NCI-H510A (cell line): ENCODE data around the gene VIPR1.

Experiments used
- DNase-seq: peaks from one replicate; lab custom pipeline; 2025; lab: John Stamatoyannopoulos, UW

Gene VIPR1

DNA sequence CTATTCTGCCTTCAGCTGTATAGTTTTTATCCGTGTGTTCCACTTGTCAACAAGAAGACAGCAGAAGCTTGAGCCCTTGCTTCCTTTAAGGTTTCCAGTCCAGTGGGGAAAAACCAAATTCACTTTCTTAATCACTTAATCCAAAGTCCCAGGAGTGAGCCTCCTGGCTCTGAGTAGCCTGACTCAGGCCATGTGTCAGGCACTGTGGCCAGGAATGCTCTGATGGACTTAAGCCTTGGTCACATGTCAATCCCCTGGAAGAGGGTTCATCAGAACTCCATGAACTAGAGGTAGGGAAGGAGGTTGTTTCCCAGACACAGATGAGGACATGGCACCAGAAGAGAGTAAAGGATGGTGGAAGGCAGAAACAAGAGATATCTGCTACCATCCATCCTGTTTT lies 8.8 kb downstream of the VIPR1 start:
- no peak for DNase-seq

DNA sequence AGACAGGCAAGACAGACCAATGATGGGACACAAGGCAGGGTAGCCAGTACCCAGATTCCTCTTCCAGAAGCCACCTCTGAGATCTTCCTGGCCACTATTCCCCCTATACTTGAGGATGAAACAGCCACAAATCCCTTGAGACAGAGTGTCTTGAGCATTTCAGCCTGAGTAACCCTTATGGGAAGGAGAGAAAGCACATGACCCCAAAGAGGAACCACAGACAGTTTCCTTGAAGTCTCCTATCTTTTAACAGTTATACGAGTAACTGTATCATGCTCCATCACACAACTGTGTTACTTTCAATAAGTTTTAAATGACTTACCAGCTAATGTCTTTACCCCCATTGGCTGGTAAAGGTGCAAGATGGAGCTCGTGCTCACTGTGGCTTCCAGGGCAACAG lies 9.3 kb downstream of the VIPR1 start:
- no peak for DNase-seq

DNA sequence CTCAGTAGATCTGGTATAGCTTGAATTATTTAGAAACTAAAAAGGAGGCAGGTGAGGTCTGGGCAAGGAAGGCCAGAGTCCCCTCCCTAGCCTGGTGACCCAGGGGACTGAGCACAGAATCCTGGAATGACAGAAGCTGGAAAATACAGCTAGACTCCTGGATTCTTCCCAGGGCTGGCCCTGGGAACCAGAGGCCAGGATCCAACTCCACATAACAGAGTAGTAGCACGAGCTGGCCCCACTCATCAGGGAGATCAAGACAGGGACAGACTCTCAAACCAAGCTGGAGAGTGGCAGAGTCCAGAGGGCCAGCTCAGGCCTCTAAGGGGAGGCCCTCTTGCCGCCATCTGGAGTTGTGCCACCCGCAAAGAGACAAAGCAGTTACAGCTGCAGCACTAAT lies 10.7 kb downstream of the VIPR1 start:
- no peak for DNase-seq

DNA sequence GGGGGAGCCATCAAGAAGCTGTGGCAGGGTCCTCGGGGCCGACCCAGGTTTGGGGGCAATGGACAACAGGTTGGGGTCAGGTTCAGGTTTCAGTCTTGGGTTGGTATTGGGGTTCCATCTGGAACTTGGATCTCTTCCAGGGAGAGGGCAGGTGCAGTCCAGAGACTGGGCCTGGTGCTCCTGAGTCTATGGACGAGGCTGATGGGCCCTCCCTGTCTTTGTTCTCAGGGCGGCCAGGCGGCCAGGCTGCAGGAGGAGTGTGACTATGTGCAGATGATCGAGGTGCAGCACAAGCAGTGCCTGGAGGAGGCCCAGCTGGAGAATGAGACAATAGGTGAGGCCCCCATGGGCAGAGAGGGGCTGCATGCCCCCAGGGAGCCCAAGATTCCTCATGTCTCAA lies 11.1 kb downstream of the VIPR1 start:
- DNase-seq, result no peak

DNA sequence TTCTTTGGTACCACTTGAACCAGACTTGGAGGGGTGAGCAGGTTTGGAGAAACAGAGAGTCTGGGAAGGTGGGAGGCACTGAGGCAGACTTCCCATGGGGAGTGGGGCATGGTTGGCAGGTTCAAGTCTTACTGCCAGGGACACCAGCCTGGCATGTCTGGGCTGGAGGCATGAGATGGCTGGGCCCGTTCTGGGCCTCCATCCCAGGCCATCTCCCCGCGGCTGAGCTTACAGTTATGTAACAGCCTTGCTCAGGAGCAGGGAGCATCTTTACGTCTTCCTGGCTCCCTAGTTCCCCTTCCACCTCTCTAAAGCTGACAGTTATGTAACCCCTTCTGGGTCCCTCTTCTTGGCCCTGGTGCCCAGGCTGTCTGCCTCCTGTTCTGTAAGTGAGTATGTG lies 12.4 kb downstream of the VIPR1 start:
- no peak for DNase-seq

DNA sequence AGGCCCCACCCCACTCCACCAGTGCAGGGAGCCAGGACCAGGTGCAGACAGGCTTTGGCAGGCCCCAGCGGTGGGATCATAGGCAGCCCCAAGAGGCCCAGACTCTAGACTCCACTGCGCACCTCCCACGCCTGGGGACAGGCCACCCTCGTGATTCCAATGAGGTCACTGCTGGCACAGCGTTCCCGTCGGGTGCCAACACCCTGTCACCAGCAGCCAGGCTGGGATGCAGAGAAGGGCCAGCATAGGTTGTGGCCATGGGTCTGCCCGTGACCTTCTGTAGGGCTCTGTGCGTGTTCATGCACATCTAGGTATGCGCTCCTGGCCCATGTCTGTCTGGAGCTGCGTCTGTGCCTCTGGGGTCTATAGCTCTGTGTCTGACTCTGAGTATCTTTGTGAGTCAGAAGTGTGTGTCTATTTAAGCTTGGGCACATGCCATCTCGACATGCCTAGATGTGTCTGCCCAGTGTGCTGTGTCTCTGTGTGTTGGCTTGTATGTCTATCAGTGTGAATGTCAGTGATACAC lies 13.0 kb downstream of the VIPR1 start:
- no peak for DNase-seq

DNA sequence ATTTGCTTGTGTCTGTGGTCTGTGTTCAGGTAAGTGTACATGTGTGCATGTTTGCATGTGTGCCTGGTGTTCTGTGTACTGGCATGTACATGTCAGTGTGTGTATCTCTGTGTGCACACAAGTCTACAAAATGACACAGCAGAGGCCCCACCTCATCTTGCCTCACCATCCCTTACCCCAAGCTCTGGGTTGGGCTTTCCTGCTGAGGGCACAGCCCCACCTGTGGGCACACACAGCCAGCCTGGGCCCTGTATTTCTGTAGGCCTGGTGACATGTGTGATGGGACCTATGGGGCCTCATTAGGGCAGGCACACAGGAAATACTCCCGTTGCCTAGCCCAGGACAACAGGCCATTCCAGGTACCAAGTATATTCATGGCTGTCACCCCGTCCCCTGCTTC lies 13.5 kb downstream of the VIPR1 start:
- no peak for DNase-seq

DNA sequence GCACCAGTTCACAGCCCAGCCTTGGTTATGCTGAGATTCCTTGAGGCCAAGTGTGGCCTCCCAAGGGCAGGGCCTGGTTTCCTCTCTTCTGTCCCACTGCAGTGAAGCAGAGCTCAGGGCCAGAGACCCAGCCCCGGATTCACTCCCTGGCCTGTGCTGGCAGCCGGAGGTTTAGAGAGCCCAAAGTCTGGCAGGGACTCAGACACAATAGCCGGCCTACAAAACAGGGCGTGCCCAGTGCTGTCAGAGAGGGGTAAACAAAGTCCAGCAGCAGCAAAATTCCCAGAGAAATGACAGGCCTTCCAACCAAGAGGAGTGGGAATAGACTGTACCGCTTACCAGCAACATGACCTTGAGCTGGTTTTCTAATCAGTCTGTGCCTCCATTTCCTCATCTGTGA lies 14.0 kb downstream of the VIPR1 start:
- DNase-seq, result no peak

DNA sequence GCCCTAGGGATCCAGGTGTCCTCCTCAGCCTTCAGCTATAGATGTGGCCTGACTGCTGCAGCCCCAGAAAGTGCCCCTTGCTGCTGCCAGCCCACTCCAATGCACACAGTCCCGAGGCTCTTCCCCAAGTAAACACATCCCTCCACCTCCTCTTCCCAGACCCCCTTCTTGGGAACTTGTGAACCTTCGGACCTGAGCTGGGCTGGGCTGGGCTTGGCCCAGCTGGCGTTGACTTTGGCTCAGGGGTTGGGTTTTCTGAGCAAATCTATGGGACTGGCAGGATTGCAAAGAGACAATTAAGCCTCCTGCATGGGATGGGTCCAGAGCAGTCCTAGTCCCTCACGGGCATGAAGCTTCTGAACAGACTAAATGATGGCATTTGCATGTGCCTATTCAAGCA lies 14.7 kb downstream of the VIPR1 start:
- DNase-seq, result no peak

DNA sequence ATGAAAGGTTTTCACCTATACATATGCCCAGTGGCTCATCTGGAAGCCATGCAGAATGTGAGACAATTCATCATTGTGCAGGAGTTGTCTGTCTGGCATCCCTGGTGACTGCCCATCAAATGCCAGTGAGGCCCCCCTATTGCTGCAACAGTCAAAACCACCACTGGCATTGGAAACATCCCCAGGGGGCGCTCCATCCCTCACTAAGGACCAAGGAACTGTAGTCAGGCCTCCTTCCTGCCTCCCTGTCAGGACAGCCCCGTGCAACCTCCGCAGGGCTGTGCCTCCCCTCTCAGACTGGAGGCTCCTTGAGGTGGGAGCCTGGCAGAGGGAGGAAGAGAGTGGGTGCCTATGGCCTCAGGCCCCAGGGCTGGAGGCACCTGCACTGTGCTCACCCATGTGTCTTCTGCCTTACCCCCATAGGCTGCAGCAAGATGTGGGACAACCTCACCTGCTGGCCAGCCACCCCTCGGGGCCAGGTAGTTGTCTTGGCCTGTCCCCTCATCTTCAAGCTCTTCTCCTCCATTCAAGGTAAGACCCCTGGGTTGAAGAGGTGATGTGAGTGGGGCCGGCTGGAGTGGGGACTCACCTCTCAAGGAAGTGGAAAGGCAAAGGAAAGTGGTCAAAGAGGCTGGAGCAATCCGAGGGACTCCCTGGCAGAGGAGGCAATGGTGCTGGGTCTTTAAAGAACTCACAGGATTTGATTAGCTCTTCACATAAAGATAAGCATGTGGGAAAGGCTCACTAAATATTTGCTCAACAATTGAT lies 16.5 kb downstream of the VIPR1 start:
- DNase-seq, result no peak

DNA sequence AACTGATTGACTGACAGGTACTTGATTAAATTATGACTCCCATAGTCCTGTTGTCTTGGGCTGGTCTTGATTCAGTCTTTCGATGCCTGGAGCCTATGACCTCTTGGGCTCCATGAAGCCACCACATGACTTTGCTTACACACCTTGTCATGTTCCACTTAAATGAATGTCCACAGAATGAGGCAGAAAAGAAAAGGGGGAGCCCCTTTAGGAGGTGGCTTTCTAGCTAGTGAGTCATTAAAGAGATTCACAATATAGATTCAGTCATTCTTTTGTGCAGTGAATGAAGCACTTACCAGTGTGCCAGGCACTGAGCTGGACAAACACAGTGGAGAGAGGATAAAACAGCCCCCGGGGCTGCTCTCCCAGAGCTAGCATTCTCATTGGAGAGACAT lies 17.1 kb downstream of the VIPR1 start:
- DNase-seq, result no peak

DNA sequence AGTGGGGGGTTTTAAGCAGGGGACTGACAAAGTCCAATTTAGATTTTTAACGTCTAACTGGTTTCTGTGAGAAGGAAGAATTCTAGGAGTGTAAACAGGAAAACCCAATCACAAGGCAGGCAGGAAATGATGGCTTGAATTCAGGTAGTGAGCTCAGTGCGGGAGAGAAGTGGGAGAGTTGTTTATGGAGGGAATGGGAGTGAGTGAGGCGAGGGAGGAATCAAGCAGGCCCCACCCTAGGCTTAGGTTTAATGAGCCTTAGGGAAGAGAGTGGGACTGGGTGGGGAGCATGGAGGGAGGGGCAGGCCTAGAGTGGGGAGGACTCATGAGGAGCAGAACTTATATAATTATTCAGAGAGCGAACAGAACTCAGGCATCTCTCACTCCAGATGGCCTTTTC lies 17.9 kb downstream of the VIPR1 start:
- no peak for DNase-seq

DNA sequence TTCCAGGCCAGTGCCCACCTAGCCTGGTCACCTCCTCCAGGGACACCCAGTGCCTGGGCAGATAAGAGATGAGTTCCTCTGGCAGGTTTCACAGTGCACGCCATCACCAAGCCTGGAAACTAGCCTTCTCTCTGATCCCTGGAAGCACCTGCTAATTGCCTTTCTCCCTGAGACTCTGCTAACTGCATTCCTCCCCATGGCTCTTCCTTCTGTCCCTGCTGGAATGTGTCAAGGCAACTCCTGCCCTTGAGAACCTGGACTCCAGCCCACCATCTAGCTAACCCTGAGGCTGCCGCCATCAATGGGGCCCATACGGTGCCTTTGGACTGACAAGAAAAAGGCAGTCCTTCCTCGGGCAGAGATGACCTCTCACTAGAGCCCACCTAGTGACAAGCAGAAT lies 18.5 kb downstream of the VIPR1 start:
- DNase-seq, result no peak

DNA sequence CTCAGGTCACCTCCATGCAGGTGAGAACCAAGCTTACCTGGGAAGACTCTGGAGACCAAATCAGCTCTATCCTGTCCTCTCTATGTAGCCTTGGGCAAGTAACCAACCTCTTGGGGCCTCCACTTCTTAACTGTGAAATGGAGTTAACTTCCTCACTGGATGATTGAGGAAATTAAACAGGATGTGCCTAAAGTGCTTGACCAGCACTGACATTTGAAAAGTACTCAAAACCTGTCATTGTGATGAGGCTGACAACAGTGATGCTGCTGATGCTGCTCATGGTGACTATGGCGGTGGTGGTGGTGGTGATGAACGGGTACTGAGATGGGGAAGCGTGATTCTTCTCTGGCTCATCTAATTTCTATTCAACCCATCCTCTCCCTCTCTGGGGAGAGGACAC lies 22.3 kb downstream of the VIPR1 start:
- no peak for DNase-seq

DNA sequence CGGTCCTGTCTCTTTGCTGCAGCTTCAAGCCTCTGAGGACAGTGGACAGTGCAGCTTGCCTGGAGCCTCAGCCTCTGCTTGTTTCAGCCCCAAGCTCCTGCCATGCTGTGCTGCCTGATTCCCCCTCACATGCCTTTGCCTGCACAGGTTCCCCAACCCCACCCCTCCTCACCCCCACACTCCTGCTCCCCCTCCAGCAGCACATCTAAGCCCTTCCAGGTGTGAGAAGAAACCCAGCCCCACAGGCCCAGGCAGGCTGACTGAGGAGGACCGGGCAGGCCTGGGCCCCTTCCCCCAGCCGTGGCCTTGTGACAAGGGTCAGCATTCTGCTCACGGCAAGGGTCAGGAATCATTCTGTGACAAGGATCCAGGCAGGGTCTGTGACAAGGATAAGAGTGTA lies 22.8 kb downstream of the VIPR1 start:
- DNase-seq, result no peak

DNA sequence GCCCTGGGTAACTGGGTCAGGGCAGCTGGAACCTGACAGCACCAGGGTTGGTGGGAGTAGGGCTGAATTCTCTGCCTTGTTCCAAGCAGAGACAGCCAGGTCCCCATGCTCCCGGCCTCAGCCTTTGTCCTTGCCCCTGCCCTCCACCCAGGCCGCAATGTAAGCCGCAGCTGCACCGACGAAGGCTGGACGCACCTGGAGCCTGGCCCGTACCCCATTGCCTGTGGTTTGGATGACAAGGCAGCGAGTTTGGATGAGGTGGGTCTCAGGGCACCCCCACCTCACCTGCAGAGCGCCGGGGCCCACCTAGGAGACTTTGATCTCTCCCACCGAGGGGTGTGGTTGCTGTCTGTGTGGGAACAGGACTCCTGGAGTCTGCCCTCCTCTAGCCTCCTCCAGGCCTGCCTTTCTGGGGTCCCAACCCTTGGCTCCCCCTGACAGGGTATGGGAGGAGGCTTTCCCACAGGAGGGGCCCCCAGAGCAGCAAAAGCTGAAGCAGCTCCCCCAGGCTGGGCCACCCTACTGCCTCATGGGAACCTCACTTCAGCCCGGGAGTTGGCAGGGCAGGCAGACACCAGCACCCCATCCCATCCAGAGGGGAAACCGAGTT lies 23.4 kb downstream of the VIPR1 start:
- DNase-seq, result no peak

DNA sequence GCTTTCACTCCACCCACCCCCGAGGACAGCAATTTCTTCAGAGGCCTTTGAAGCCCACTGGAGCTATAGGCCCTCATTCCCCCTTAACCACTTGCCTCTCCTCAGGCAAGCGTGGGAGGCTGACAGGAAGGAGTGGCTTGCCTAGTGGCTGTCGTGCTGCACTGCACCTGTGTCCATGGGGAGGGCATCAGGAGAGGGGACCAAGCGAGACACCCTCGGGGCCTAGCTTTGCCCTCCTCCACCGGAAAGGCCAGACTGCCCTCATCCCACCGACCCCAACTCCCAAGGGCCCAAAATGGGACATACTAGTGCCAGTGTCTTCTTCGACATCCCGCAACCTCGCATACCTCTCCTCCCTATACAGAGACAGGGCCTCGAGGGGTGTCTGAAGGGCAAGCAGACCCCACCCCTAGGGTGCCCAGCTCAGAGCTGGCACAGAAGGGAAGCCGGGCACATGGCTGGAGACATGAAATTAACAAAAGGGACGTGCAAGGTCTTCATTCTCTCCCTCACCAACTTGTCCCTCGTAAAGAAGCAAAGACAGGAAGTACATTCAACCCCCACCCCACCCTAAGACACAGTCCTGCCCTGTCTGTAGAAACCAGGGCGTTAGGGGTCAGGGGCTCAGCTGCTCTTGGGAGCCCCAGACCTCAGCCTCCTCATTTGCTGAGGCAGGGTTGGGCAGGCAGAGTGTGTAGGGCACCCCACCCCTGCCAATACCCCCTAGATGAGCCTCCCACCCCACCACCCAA lies 24.3 kb downstream of the VIPR1 start:
- DNase-seq, result no peak

DNA sequence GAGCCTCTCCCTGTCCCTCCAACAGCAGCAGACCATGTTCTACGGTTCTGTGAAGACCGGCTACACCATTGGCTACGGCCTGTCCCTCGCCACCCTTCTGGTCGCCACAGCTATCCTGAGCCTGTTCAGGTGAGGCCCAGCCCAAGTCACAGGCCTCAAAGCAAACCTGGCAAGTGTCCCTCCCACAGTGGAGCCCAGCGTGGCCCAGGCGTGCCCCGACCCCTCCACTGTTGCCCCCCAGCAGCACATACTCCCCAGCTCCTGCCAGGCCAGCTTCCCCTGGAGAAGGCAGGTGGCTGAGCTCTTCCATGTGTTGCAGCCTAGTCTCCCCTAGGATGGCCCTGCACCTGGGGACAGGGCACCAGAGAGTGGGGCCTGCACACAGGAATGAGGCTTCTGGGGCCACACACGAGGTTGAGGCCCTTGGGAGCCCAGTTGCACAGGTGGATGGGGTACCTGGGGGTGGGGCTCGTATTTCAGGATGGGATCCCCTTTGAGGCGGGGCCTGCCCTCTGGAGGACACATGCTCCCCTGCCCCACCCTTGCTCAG lies 25.0 kb downstream of the VIPR1 start:
- no peak for DNase-seq

DNA sequence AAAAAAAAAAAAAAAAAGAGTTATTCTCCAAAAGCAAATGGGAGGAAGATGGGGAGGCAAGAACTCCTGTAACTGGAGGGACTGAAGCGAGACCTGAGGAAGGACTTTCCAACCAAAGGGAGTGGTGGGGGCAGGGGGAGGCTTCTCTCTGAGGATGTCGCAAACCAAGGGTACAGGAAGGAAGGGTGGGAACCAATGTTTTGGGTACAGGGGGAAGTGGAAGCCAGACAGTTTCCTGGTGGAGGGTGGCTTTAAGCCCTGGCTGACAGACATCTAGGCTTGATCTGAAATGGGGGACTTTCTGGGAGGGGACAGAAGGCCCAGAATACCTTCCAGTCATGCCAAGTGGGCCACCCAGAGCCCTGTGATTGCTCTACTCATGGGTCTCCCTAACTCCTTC lies 27.0 kb downstream of the VIPR1 start:
- DNase-seq, result no peak

DNA sequence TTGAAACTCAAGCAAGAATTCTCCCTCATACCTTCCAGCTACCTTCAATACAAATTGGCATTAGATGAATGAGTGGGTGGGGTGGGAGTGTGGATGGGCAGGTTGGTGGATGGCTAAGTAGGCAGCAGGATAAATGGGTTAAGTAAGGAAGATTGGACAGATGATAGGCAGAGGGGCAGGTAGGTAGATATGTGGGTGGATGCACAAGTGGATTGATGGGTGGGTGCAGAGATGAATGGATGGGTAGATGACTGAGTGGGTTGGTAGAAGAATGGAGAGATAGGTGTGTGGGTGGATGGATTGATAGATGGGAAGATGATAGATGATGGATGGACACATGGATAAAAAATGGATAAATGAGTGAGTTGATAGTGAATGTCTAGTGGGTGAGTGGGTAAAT lies 27.6 kb downstream of the VIPR1 start:
- no peak for DNase-seq

DNA sequence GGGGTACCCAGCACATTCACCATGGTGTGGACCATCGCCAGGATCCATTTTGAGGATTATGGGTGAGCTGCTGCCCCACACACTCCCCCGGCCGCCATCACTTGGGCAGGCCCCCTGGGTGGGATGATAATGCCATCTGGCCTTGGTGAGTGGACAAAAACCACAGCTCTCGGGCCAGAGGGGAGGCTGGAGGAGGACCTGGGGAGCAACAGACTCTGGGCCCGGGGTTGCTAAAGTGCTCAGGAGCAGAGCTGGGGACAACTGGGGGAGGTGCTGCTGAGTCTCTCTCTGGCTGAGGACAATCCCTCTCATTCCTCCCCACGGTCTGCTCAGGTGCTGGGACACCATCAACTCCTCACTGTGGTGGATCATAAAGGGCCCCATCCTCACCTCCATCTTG lies 29.0 kb downstream of the VIPR1 start:
- no peak for DNase-seq

DNA sequence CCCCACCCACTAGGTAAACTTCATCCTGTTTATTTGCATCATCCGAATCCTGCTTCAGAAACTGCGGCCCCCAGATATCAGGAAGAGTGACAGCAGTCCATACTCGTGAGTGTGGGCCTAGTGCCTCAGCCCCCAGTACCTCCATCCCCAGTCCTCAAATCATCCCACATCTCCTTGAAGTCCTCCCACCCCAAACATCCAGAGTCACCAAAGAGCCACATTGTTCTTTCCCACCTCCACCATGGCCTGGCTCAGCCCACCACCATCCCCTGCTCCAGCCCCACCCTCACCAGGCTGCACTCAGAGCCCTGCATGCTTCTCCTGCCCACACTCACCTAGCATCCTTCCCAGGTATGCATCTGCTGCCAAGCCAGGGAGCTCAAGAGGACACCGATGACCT lies 29.8 kb downstream of the VIPR1 start:
- DNase-seq, result no peak
